GM10266 (cell line): ENCODE data around the gene WNT7B.

Source experiments
- DNase-seq: peaks from one replicate; pipeline ENCODE4 v3.0.0; 2012; ENCODE audit errors: extremely low spot score
- CTCF ChIP-seq: IDR thresholded peaks from 2 replicates; pipeline ENCODE4 v1.5.1; 2012; ENCODE audit warnings: mild to moderate bottlenecking, low read depth; ENCODE audit not compliant: control insufficient read depth, insufficient read depth; ENCODE audit errors: missing control alignments

Gene WNT7B

GRCh38 chr22:45975164-45976161 is 1.5 kb downstream of the WNT7B start:
- TF ChIP-seq CTCF: no peak
- DNase-seq: peak; percentile 40

GRCh38 chr22:45974498-45974897 is 2.5 kb downstream of the WNT7B start:
- TF ChIP-seq CTCF: no peak
- DNase-seq: no peak

GRCh38 chr22:45972889-45973253 is 4.1 kb downstream of the WNT7B start:
- TF ChIP-seq CTCF: no peak
- DNase-seq: no peak

- DNase-seq: no peak
- no peak for TF ChIP-seq CTCF
Observed at GRCh38 chr22:45972091-45972888, 4.7 kb downstream of the WNT7B start.

GRCh38 chr22:45971408-45972028 is 5.4 kb downstream of the WNT7B start:
- no peak for DNase-seq
- no peak for TF ChIP-seq CTCF

GRCh38 chr22:45970705-45971407 is 6.1 kb downstream of the WNT7B start:
- no peak for TF ChIP-seq CTCF
- no peak for DNase-seq
